UCSD-AML1 (cell line): Measurements from ENCODE around the gene CDC42BPA.
"Not testable (repeated sequence)": the region's sequence is repeated elsewhere in the genome, so short reads cannot be mapped to it uniquely, and the experiment has no call there.

Experiments
- DNase-seq: peaks from one replicate; lab custom pipeline; 2025; ENCODE audit not compliant: unreplicated experiment; lab: John Stamatoyannopoulos, UW

CDC42BPA gene

GRCh38 chr1:227318016-227318852 lies at the start of gene CDC42BPA:
CDC42BPA (minus strand) TSS chr1:227318492; CDS start chr1:227317182, 1,310 bp downstream.
- peak; percentile 84 for DNase-seq

GRCh38 chr1:227368009-227368408 lies 49.7 kb upstream of the CDC42BPA start:
- DNase-seq, result no peak

GRCh38 chr1:227365473-227366431 lies 47.5 kb upstream of the CDC42BPA start:
- DNase-seq, result no peak

- no peak for DNase-seq
These were observed 46.4 kb upstream of the CDC42BPA start for GRCh38 chr1:227364657-227365056.

- no peak for DNase-seq
These were observed 45.5 kb upstream of the CDC42BPA start for GRCh38 chr1:227363825-227364224.

GRCh38 chr1:227362039-227362438 lies 43.7 kb upstream of the CDC42BPA start:
- DNase-seq, result no peak

GRCh38 chr1:227357927-227358302 lies 39.6 kb upstream of the CDC42BPA start:
- DNase-seq, result no peak

GRCh38 chr1:227357171-227357926 lies 39.1 kb upstream of the CDC42BPA start:
- peak; percentile 40 for DNase-seq

GRCh38 chr1:227356620-227357146 lies 38.4 kb upstream of the CDC42BPA start:
- no peak for DNase-seq

- DNase-seq, result no peak
These were observed 37.4 kb upstream of the CDC42BPA start for GRCh38 chr1:227355542-227356245.

GRCh38 chr1:227353186-227353585 lies 34.9 kb upstream of the CDC42BPA start:
- no peak for DNase-seq

- DNase-seq, result not testable (repeated sequence)
These were observed 33.9 kb upstream of the CDC42BPA start for GRCh38 chr1:227352164-227352563.

- no peak for DNase-seq
These were observed 33.2 kb upstream of the CDC42BPA start for GRCh38 chr1:227351443-227351842.

GRCh38 chr1:227349967-227350366 lies 31.7 kb upstream of the CDC42BPA start:
- no peak for DNase-seq

- no peak for DNase-seq
These were observed 25.6 kb upstream of the CDC42BPA start for GRCh38 chr1:227343727-227344551.

- no peak for DNase-seq
These were observed 24.9 kb upstream of the CDC42BPA start for GRCh38 chr1:227343206-227343605.

- DNase-seq, result no peak
These were observed 24.0 kb upstream of the CDC42BPA start for GRCh38 chr1:227342075-227342829.

- DNase-seq, result not testable (repeated sequence)
These were observed 17.8 kb upstream of the CDC42BPA start for GRCh38 chr1:227336136-227336535.
